Astrocyte of the cerebellum (primary cell): ENCODE data around the gene DDX23.
"Not testable (repeated sequence)": the region's sequence is repeated elsewhere in the genome, so short reads cannot be mapped to it uniquely, and the experiment has no call there.

Experiments used
- DNase-seq: peaks from one replicate; pipeline ENCODE4 v3.0.0-alpha.2; 2011; ENCODE audit warnings: low read depth
- H3K4me3 ChIP-seq: 2 replicates; pipeline ENCODE4 v1.5.1; 2011; ENCODE audit warnings: mild to moderate bottlenecking, low read depth, low read length, moderate library complexity
- in situ Hi-C: cut with HindIII; loops from 2 replicates; pipeline ENCODE4 v1.10.0; 2017; ENCODE audit warnings: low sequenced_read_pairs
- TF ChIP-seq, protein P1 (sequence below): IDR thresholded peaks from 2 replicates; pipeline ENCODE4 v1.5.1; 2012; ENCODE audit warnings: low read length, low read depth, moderate library complexity, mild to moderate bottlenecking; ENCODE audit errors: missing control alignments

DDX23 gene

DNA sequence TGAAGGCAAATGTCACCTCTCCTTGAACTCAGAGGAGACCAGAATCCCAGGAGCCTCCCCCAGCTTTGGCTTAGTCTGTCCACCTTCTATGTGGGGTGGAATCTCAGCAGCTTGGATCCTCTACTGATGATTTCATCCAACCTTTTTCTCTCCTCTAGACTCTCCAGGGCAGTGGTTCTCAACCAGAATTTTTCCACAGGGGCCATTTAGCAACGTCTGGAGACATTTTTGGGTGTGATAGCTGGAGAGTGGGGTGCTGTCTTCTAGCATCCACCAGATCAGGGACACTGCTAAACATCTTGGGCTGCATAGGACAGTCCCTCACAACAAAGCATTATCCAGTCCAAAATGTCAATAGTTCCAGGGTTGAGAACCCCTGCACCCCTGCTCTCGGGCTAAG, 4.4 kb upstream of the DDX23 start:
- no peak overlapping the region for H3K4me3 ChIP-seq
- TF ChIP-seq, protein P1, sequence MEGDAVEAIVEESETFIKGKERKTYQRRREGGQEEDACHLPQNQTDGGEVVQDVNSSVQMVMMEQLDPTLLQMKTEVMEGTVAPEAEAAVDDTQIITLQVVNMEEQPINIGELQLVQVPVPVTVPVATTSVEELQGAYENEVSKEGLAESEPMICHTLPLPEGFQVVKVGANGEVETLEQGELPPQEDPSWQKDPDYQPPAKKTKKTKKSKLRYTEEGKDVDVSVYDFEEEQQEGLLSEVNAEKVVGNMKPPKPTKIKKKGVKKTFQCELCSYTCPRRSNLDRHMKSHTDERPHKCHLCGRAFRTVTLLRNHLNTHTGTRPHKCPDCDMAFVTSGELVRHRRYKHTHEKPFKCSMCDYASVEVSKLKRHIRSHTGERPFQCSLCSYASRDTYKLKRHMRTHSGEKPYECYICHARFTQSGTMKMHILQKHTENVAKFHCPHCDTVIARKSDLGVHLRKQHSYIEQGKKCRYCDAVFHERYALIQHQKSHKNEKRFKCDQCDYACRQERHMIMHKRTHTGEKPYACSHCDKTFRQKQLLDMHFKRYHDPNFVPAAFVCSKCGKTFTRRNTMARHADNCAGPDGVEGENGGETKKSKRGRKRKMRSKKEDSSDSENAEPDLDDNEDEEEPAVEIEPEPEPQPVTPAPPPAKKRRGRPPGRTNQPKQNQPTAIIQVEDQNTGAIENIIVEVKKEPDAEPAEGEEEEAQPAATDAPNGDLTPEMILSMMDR = no peak
- DNase-seq = no peak
- in situ Hi-C loops = no loop called here

GRCh38 chr12:48854932-48855331, 3.0 kb upstream of the DDX23 start:
- DNase-seq, H3K4me3 ChIP-seq, in situ Hi-C loops: not testable (repeated sequence)

- TF ChIP-seq, protein P1 = no peak
- in situ Hi-C loops = no loop called here
Observed at GRCh38 chr12:48854488-48854887, 2.5 kb upstream of the DDX23 start.

GRCh38 chr12:48852734-48853688, 1.0 kb upstream of the DDX23 start:
- TF ChIP-seq, protein P1 = peak; percentile 74
- DNase-seq = peak; percentile 90
- peak overlapping the region; percentile 96 for H3K4me3 ChIP-seq
- in situ Hi-C loops = no loop called here

More at GRCh38 chr12:48854488-48854887, 2.5 kb upstream of the DDX23 start:
- DNase-seq = no peak
- no peak overlapping the region for H3K4me3 ChIP-seq

GRCh38 chr12:48842021-48842420, 9.9 kb downstream of the DDX23 start:
- in situ Hi-C loops = loop anchor here (5.0 kb wide), 1 partner anchor 40 kb away; no protein-coding TSS in a partner anchor
- DNase-seq, H3K4me3 ChIP-seq: not testable (repeated sequence)

DNA sequence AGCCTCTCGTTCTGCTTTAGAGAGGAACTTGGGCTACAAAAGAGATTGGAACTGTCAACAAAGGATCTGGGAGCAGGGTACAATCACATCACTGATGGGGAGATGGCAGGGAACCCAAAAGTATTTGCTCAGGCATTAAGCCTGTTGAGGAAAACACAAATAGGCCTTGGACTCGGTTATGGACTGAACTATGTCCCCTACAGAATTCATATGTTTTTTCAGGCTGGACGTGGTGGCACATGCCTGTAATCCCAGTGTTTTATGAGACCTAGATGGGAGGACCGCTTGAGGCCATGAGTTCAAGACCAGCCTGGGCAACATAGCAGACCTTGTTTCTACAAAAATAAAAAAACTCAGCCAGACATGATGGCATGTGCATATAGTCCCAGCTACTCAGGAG, 13.9 kb downstream of the DDX23 start:
- no peak overlapping the region for H3K4me3 ChIP-seq
- in situ Hi-C loops = no loop called here
- TF ChIP-seq, protein P1 = no peak
- DNase-seq = no peak

GRCh38 chr12:48832321-48833060, 19.5 kb downstream of the DDX23 start:
- DNase-seq = no peak
- TF ChIP-seq, protein P1 = no peak
- H3K4me3 ChIP-seq = no peak overlapping the region
- in situ Hi-C loops = no loop called here
